Mesendoderm (in vitro differentiated cells): Measurements from ENCODE around the gene MIAT.
"Not testable (repeated sequence)": the region's sequence is repeated elsewhere in the genome, so short reads cannot be mapped to it uniquely, and the experiment has no call there.

Experiments used
- DNase-seq: peaks from one replicate; pipeline ENCODE4 v3.0.0; 2013
- H2AK5ac ChIP-seq: 2 replicates; pipeline ENCODE4 v1.6.1; 2013; ENCODE audit warnings: low read length, inconsistent platforms
- H2BK120ac ChIP-seq: 2 replicates; pipeline ENCODE4 v1.6.1; 2013; ENCODE audit warnings: low read depth, mild to moderate bottlenecking, low read length, moderate library complexity, mixed read lengths
- H2BK15ac ChIP-seq: replicated peaks from 2 replicates; pipeline ENCODE4 v1.6.1; 2013; ENCODE audit warnings: low read depth, mild to moderate bottlenecking, moderate library complexity
- H2BK5ac ChIP-seq: 2 replicates; pipeline ENCODE4 v1.6.1; 2013; ENCODE audit warnings: low read length, inconsistent platforms
- H3K18ac ChIP-seq: 2 replicates; pipeline ENCODE4 v1.6.1; 2013; ENCODE audit warnings: mild to moderate bottlenecking, low read length, mixed read lengths
- H3K23ac ChIP-seq: one replicate; pipeline ENCODE4 v1.6.1; 2013; ENCODE audit warnings: low read length
- H3K27ac ChIP-seq: 2 replicates; pipeline ENCODE4 v1.5.1; 2013; ENCODE audit warnings: low read depth, mild to moderate bottlenecking, inconsistent platforms, low read length, moderate library complexity
- H3K27me3 ChIP-seq: 2 replicates; pipeline ENCODE4 v1.6.1; 2013; ENCODE audit warnings: low read length, control low read depth, mild to moderate bottlenecking, inconsistent platforms; ENCODE audit not compliant: insufficient read depth, poor library complexity
- H3K36me3 ChIP-seq: 2 replicates; pipeline ENCODE4 v1.6.1; 2013; ENCODE audit warnings: low read length, inconsistent platforms; ENCODE audit not compliant: control insufficient read depth, insufficient read depth
- H3K4ac ChIP-seq: one replicate; pipeline ENCODE4 v1.6.1; 2013; ENCODE audit warnings: low read depth, mild to moderate bottlenecking, low read length, moderate library complexity
- H3K4me1 ChIP-seq: 2 replicates; pipeline ENCODE4 v1.6.1; 2013; ENCODE audit warnings: low read depth, low read length, inconsistent platforms; ENCODE audit not compliant: control insufficient read depth
- H3K4me2 ChIP-seq: 2 replicates; pipeline ENCODE4 v1.6.1; 2013; ENCODE audit warnings: low read length
- H3K4me3 ChIP-seq: 2 replicates; pipeline ENCODE4 v1.5.1; 2013; ENCODE audit warnings: mild to moderate bottlenecking, low read length
- H3K56ac ChIP-seq: one replicate; pipeline ENCODE4 v1.6.1; 2013; ENCODE audit warnings: low read length
- H3K79me1 ChIP-seq: 2 replicates; pipeline ENCODE4 v1.6.1; 2013; ENCODE audit warnings: low read length, inconsistent platforms
- H3K79me2 ChIP-seq: 2 replicates; pipeline ENCODE4 v1.6.1; 2013; ENCODE audit warnings: mild to moderate bottlenecking, low read length; ENCODE audit not compliant: control insufficient read depth, insufficient read depth
- H3K9ac ChIP-seq: 2 replicates; pipeline ENCODE4 v1.6.1; 2013; ENCODE audit warnings: low read length, inconsistent platforms
- H4K5ac ChIP-seq: one replicate; pipeline ENCODE4 v1.6.1; 2013; ENCODE audit warnings: low read length
- H4K8ac ChIP-seq: one replicate; pipeline ENCODE4 v1.6.1; 2013; ENCODE audit warnings: low read depth, mild to moderate bottlenecking, control low read depth, low read length, moderate library complexity
- WGBS: extraction: QIAGEN DNeasy Blood & Tissue Kit; methylation state at CpG from one replicate; pipeline ENCODE4 v1.1.7; 2013; ENCODE audit warnings: low lambda C conversion rate, missing lambda C conversion rate; ENCODE audit not compliant: insufficient coverage; ENCODE audit errors: extremely low coverage; 5-methylcytosine and 5-hydroxymethylcytosine counted together

Gene MIAT

GRCh38 chr22:26705379-26705778 is 48.0 kb downstream of the MIAT start:
- H3K79me1 ChIP-seq, H2AK5ac ChIP-seq, H3K27me3 ChIP-seq, H3K23ac ChIP-seq, H3K4me1 ChIP-seq, H3K4ac ChIP-seq, H4K8ac ChIP-seq, H4K5ac ChIP-seq, H2BK15ac ChIP-seq, H3K9ac ChIP-seq, H3K4me3 ChIP-seq, H3K4me2 ChIP-seq, H3K79me2 ChIP-seq, H3K36me3 ChIP-seq, H3K56ac ChIP-seq, H2BK5ac ChIP-seq, H2BK120ac ChIP-seq, H3K27ac ChIP-seq, DNase-seq, H3K18ac ChIP-seq: not testable (repeated sequence)
- WGBS, result no CpG with 5 or more reads among the region's 4 CpGs

- H3K23ac ChIP-seq, result no peak overlapping the region
- no peak overlapping the region for H3K4me2 ChIP-seq
- DNase-seq, result no peak
- no peak overlapping the region for H3K56ac ChIP-seq
- H3K4me1 ChIP-seq, result no peaks in the 10 kb centered on the region
- H2BK5ac ChIP-seq, result no peak overlapping the region
- H3K9ac ChIP-seq, result no peak overlapping the region
- WGBS, result no CpG with 5 or more reads among the region's 2 CpGs
- no peak overlapping the region for H3K4ac ChIP-seq
- no peak overlapping the region for H3K18ac ChIP-seq
- no peak overlapping the region for H4K5ac ChIP-seq
- no peak overlapping the region for H3K4me3 ChIP-seq
- no peaks in the 10 kb centered on the region for H3K79me1 ChIP-seq
- no peak overlapping the region for H3K27ac ChIP-seq
- H3K27me3 ChIP-seq, result no peaks in the 10 kb centered on the region
- H3K79me2 ChIP-seq, result no peaks in the 10 kb centered on the region
- no peak overlapping the region for H2BK120ac ChIP-seq
- H4K8ac ChIP-seq, result no peak overlapping the region
- H2AK5ac ChIP-seq, result no peak overlapping the region
- H2BK15ac ChIP-seq, result no peak overlapping the region
- H3K36me3 ChIP-seq, result no peaks in the 10 kb centered on the region
These were observed 49.7 kb downstream of the MIAT start for GRCh38 chr22:26707090-26707489.

- Histone ChIP-seq H3K56ac (no peak overlapping the region), H3K36me3 (no peaks in the 10 kb centered on the region), H2BK5ac (no peak overlapping the region), H3K18ac (no peak overlapping the region), H3K4me1 (no peaks in the 10 kb centered on the region), H4K5ac (no peak overlapping the region), H3K23ac (no peak overlapping the region), H3K4me3 (no peak overlapping the region), H3K4me2 (no peak overlapping the region), H3K4ac (no peak overlapping the region), H2BK120ac (no peak overlapping the region), H3K79me1 (no peaks in the 10 kb centered on the region), H3K79me2 (no peaks in the 10 kb centered on the region), H3K27me3 (no peaks in the 10 kb centered on the region), H2BK15ac (no peak overlapping the region), H4K8ac (no peak overlapping the region), H3K9ac (no peak overlapping the region), H3K27ac (no peak overlapping the region), H2AK5ac (no peak overlapping the region)
- no CpG with 5 or more reads among the region's 2 CpGs for WGBS
- DNase-seq, result no peak
These were observed 50.2 kb downstream of the MIAT start for GRCh38 chr22:26707581-26707980.

GRCh38 chr22:26708256-26709009 is 51.0 kb downstream of the MIAT start:
- Histone ChIP-seq H3K18ac (no peak overlapping the region), H3K4me3 (no peak overlapping the region), H3K27ac (no peak overlapping the region), H3K4me2 (no peak overlapping the region), H3K4me1 (no peaks in the 10 kb centered on the region), H3K27me3 (no peaks in the 10 kb centered on the region), H3K56ac (no peak overlapping the region), H3K36me3 (no peaks in the 10 kb centered on the region), H4K8ac (no peak overlapping the region), H2BK15ac (no peak overlapping the region), H3K79me2 (no peaks in the 10 kb centered on the region), H2AK5ac (no peak overlapping the region), H3K9ac (no peak overlapping the region), H3K4ac (no peak overlapping the region), H3K23ac (no peak overlapping the region), H4K5ac (no peak overlapping the region), H3K79me1 (no peaks in the 10 kb centered on the region), H2BK120ac (no peak overlapping the region), H2BK5ac (no peak overlapping the region)
- DNase-seq, result no peak
- no CpG with 5 or more reads among the region's 7 CpGs for WGBS

- no peak overlapping the region for H3K9ac ChIP-seq
- no peak overlapping the region for H3K4me2 ChIP-seq
- no CpG with 5 or more reads among the region's 3 CpGs for WGBS
- no peaks in the 10 kb centered on the region for H3K36me3 ChIP-seq
- H2AK5ac ChIP-seq, result no peak overlapping the region
- no peak overlapping the region for H3K27ac ChIP-seq
- H3K23ac ChIP-seq, result no peak overlapping the region
- H3K18ac ChIP-seq, result no peak overlapping the region
- no peak for DNase-seq
- H3K79me1 ChIP-seq, result no peaks in the 10 kb centered on the region
- H3K4me3 ChIP-seq, result no peak overlapping the region
- H3K56ac ChIP-seq, result no peak overlapping the region
- H3K79me2 ChIP-seq, result no peaks in the 10 kb centered on the region
- no peak overlapping the region for H3K4ac ChIP-seq
- no peak overlapping the region for H4K8ac ChIP-seq
- H2BK5ac ChIP-seq, result no peak overlapping the region
- no peak overlapping the region for H2BK120ac ChIP-seq
- H4K5ac ChIP-seq, result no peak overlapping the region
- H3K4me1 ChIP-seq, result peaks cover 12% of the 10 kb centered on the region
- H3K27me3 ChIP-seq, result no peaks in the 10 kb centered on the region
- no peak overlapping the region for H2BK15ac ChIP-seq
These were observed 52.4 kb downstream of the MIAT start for GRCh38 chr22:26709617-26710390.
